Measurements from ENCODE around the gene FANCD2.
A peak's percentile ranks its signal among the peaks of the same experiment; 100 is the strongest.
"Not testable (repeated sequence)": the region's sequence is repeated elsewhere in the genome, so short reads cannot be mapped to it uniquely, and the experiment has no call there.

Gene FANCD2

GRCh38 chr3:10115326-10116137, 89.3 kb downstream of the FANCD2 start, which contains the start of gene BRK1:
TSS of gene BRK1 (plus strand) at chr3:10115675. CDS start at chr3:10115702, 27 bp downstream.
- peaks cover 26% of the 10 kb centered on the region for H3K36me3 Mint-ChIP-seq (ENCODE audit: low read depth)
- H3K27ac Mint-ChIP-seq = peak within 1 kb of the TSS; percentile 98
- peaks cover 41% of the 10 kb centered on the region for H3K4me1 Mint-ChIP-seq (ENCODE audit: low read depth)
- peaks cover 3% of the 10 kb centered on the region for H3K27me3 Mint-ChIP-seq
- peak within 1 kb of the TSS; percentile 100 for H3K4me3 Mint-ChIP-seq
- H3K9me3 Mint-ChIP-seq = no peaks in the 10 kb centered on the region

- peak overlapping the region; percentile 100 for H3K4me3 Mint-ChIP-seq
- H3K9me3 Mint-ChIP-seq = no peaks in the 10 kb centered on the region
- peaks cover 3% of the 10 kb centered on the region for H3K27me3 Mint-ChIP-seq
- peaks cover 46% of the 10 kb centered on the region for H3K4me1 Mint-ChIP-seq (ENCODE audit: low read depth)
- H3K27ac Mint-ChIP-seq = peak overlapping the region; percentile 98
- peaks cover 31% of the 10 kb centered on the region for H3K36me3 Mint-ChIP-seq (ENCODE audit: low read depth)
Measured at GRCh38 chr3:10116138-10116460, 89.9 kb downstream of the FANCD2 start.

- peak overlapping the region; percentile 98 for H3K27ac Mint-ChIP-seq
- H3K4me3 Mint-ChIP-seq = peak overlapping the region; percentile 100
- peaks cover 1% of the 10 kb centered on the region for H3K27me3 Mint-ChIP-seq
- peaks cover 36% of the 10 kb centered on the region for H3K36me3 Mint-ChIP-seq (ENCODE audit: low read depth)
- H3K9me3 Mint-ChIP-seq = no peaks in the 10 kb centered on the region
- H3K4me1 Mint-ChIP-seq (ENCODE audit: low read depth) = peaks cover 49% of the 10 kb centered on the region
Measured at GRCh38 chr3:10116928-10117327, 90.7 kb downstream of the FANCD2 start.

DNA sequence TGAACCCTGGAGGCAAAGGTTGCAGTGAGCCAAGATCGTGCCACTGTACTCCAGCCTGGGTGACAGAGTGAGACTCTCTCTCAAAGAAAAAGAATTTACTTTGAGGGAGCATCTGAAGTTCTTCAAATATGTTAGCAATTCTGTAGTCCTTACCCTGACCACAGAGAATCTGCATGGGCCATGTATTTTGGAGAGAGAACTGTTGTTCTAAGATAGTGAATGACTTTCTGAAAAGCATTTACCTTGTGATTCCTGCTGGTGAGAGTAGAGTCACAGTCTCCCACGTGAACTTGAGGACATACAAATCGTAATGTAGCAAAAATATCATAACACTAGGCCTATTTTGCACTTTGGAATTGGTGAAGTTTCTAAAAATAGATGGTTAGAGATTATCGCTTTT, 93.1 kb downstream of the FANCD2 start:
- H3K9me3 Mint-ChIP-seq = no peaks in the 10 kb centered on the region
- peaks cover 60% of the 10 kb centered on the region for H3K4me1 Mint-ChIP-seq (ENCODE audit: low read depth)

GRCh38 chr3:10121064-10121463, 94.8 kb downstream of the FANCD2 start:
- H3K4me1 Mint-ChIP-seq (ENCODE audit: low read depth) = peaks cover 56% of the 10 kb centered on the region
- no peaks in the 10 kb centered on the region for H3K27me3 Mint-ChIP-seq
- H3K27ac Mint-ChIP-seq = no peak overlapping the region
- H3K9me3 Mint-ChIP-seq = no peaks in the 10 kb centered on the region
- H3K4me3 Mint-ChIP-seq = no peak overlapping the region
- H3K36me3 Mint-ChIP-seq (ENCODE audit: low read depth) = peaks cover 63% of the 10 kb centered on the region

More for the DNA sequence above, 93.1 kb downstream of the FANCD2 start:
- no peaks in the 10 kb centered on the region for H3K27me3 Mint-ChIP-seq
- H3K27ac Mint-ChIP-seq = no peak overlapping the region
- peaks cover 47% of the 10 kb centered on the region for H3K36me3 Mint-ChIP-seq (ENCODE audit: low read depth)
- no peak overlapping the region for H3K4me3 Mint-ChIP-seq

GRCh38 chr3:10122724-10123123, 96.5 kb downstream of the FANCD2 start:
- Mint-ChIP-seq H3K27me3 (no peaks in the 10 kb centered on the region), H3K27ac (peak overlapping the region; percentile 17), H3K36me3 (ENCODE audit: low read depth) (peaks cover 71% of the 10 kb centered on the region), H3K9me3 (no peaks in the 10 kb centered on the region), H3K4me1 (ENCODE audit: low read depth) (peaks cover 45% of the 10 kb centered on the region), H3K4me3 (no peak overlapping the region)

- H3K27me3 Mint-ChIP-seq; H3K36me3 Mint-ChIP-seq (ENCODE audit: low read depth); H3K9me3 Mint-ChIP-seq; H3K4me1 Mint-ChIP-seq (ENCODE audit: low read depth); H3K27ac Mint-ChIP-seq; H3K4me3 Mint-ChIP-seq: not testable (repeated sequence)
Measured at GRCh38 chr3:10135872-10136271, 109.6 kb downstream of the FANCD2 start.

GRCh38 chr3:10136426-10137005, 110.3 kb downstream of the FANCD2 start:
- Mint-ChIP-seq H3K9me3 (no peaks in the 10 kb centered on the region), H3K27me3 (no peaks in the 10 kb centered on the region), H3K4me1 (ENCODE audit: low read depth) (peaks cover 8% of the 10 kb centered on the region), H3K27ac (no peak overlapping the region), H3K36me3 (ENCODE audit: low read depth) (no peaks in the 10 kb centered on the region), H3K4me3 (no peak overlapping the region)

GRCh38 chr3:10137178-10137577, 110.9 kb downstream of the FANCD2 start:
- Mint-ChIP-seq H3K36me3 (ENCODE audit: low read depth) (no peaks in the 10 kb centered on the region), H3K4me1 (ENCODE audit: low read depth) (peaks cover 8% of the 10 kb centered on the region), H3K27ac (no peak overlapping the region), H3K4me3 (no peak overlapping the region), H3K27me3 (no peaks in the 10 kb centered on the region), H3K9me3 (no peaks in the 10 kb centered on the region)

- Mint-ChIP-seq H3K27me3 (no peaks in the 10 kb centered on the region), H3K27ac (peak overlapping the region; percentile 16), H3K9me3 (no peaks in the 10 kb centered on the region), H3K4me1 (ENCODE audit: low read depth) (peaks cover 34% of the 10 kb centered on the region), H3K36me3 (ENCODE audit: low read depth) (peaks cover 19% of the 10 kb centered on the region), H3K4me3 (peak overlapping the region; percentile 94)
Measured at GRCh38 chr3:10140996-10141546, 114.8 kb downstream of the FANCD2 start.

GRCh38 chr3:10142707-10143560, 116.7 kb downstream of the FANCD2 start:
- H3K36me3 Mint-ChIP-seq (ENCODE audit: low read depth) = peaks cover 26% of the 10 kb centered on the region
- no peaks in the 10 kb centered on the region for H3K27me3 Mint-ChIP-seq

GRCh38 chr3:10145685-10146084, 119.4 kb downstream of the FANCD2 start:
- Mint-ChIP-seq H3K27ac (peak overlapping the region; percentile 29), H3K9me3 (no peaks in the 10 kb centered on the region), H3K4me3 (peak overlapping the region; percentile 66), H3K36me3 (ENCODE audit: low read depth) (peaks cover 43% of the 10 kb centered on the region), H3K4me1 (ENCODE audit: low read depth) (peaks cover 42% of the 10 kb centered on the region), H3K27me3 (no peaks in the 10 kb centered on the region)

More at GRCh38 chr3:10142707-10143560, 116.7 kb downstream of the FANCD2 start:
- H3K9me3 Mint-ChIP-seq = no peaks in the 10 kb centered on the region
- peak overlapping the region; percentile 89 for H3K27ac Mint-ChIP-seq
- peaks cover 44% of the 10 kb centered on the region for H3K4me1 Mint-ChIP-seq (ENCODE audit: low read depth)
- peak overlapping the region; percentile 94 for H3K4me3 Mint-ChIP-seq

GRCh38 chr3:10149226-10149625, 123.0 kb downstream of the FANCD2 start:
- Mint-ChIP-seq H3K9me3 (no peaks in the 10 kb centered on the region), H3K4me1 (ENCODE audit: low read depth) (peaks cover 22% of the 10 kb centered on the region), H3K27me3 (no peaks in the 10 kb centered on the region), H3K27ac (no peak overlapping the region), H3K4me3 (no peak overlapping the region), H3K36me3 (ENCODE audit: low read depth) (peaks cover 62% of the 10 kb centered on the region)

DNA sequence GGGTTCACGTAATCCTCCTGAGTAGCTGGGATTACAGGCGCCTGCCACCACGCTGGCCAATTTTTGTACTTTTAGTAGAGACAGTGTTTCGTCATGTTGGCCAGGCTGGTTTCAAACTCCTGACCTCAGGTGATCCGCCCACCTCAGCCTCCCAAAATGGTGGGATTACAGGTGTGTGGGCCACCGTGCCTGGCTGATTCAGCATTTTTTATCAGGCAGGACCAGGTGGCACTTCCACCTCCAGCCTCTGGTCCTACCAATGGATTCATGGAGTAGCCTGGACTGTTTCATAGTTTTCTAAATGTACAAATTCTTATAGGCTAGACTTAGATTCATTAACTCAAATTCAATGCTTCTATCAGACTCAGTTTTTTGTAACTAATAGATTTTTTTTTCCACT, 124.8 kb downstream of the FANCD2 start:
- Mint-ChIP-seq H3K27me3 (no peaks in the 10 kb centered on the region), H3K9me3 (no peaks in the 10 kb centered on the region), H3K27ac (peak overlapping the region; percentile 45), H3K36me3 (ENCODE audit: low read depth) (peaks cover 66% of the 10 kb centered on the region), H3K4me3 (no peak overlapping the region), H3K4me1 (ENCODE audit: low read depth) (peaks cover 10% of the 10 kb centered on the region)

Measured in stimulated activated naive CD8-positive, alpha-beta T cell treated with anti-CD3 and anti-CD28 coated beads, Interleukin-15, Interleukin-2, amounts not matched to agents 100 ng/mL and 50 ng/mL, for 24 hours (primary cell).